Heart right ventricle (tissue), 16 donors: ENCODE data around the gene RASSF8. TPM values are rescaled to one million over a fixed set of nuclear protein-coding genes. Genes with fewer than 3 reads are reported as not detected.

Source experiments
- ATAC-seq, 8 donors: fragments of 200-7000 bp; cut with Tn5 transposase; one replicate each; pipeline ENCODE4 v1.9.1; 2020; ENCODE audit warnings: mild to moderate bottlenecking in 8 of 8, moderate library complexity in 8 of 8, moderate number of reproducible peaks in 1 of 8
- DNase-seq, 2 donors: peaks; one replicate each; pipeline ENCODE4 v3.0.0-alpha.2; 2020
- H3K27ac ChIP-seq, 10 donors: fragments of 200-600 bp; sonication (generic) in 2 of 10; one replicate each; pipeline versions ENCODE4 v1.5.0 to v1.8.0; 2020 to 2022; ENCODE audit warnings: mild to moderate bottlenecking in 3 of 10
- H3K27me3 ChIP-seq, 7 donors: fragments of 200-600 bp; one replicate each; pipeline ENCODE4 v1.8.0; 2021 to 2022; ENCODE audit warnings: mild to moderate bottlenecking in 2 of 7
- H3K36me3 ChIP-seq, 9 donors: fragments of 200-600 bp; sonication (generic) in 1 of 9; one replicate each; pipeline versions ENCODE4 v1.5.0 to v1.8.0; 2020 to 2022; ENCODE audit warnings: mild to moderate bottlenecking in 2 of 9
- H3K4me1 ChIP-seq, 9 donors: fragments of 200-600 bp; sonication (generic) in 1 of 9; one replicate each; pipeline versions ENCODE4 v1.5.0 to v1.8.0; 2020 to 2022; ENCODE audit warnings: mild to moderate bottlenecking in 4 of 9
- H3K4me3 ChIP-seq, 10 donors: fragments of 200-600 bp; sonication (generic) in 2 of 10; one replicate each; pipeline versions ENCODE4 v1.5.0 to v1.8.0; 2020 to 2022; ENCODE audit warnings: mild to moderate bottlenecking in 7 of 10, moderate library complexity in 2 of 10
- H3K9me3 ChIP-seq, 11 donors: fragments of 200-600 bp in 10 of 11; sonication (generic) in 2 of 11; one replicate each; pipeline versions ENCODE4 v1.5.0 to v1.8.0; 2013 to 2022; ENCODE audit warnings: mild to moderate bottlenecking in 2 of 11, control low read depth in 1 of 11, moderate library complexity in 1 of 11
- WGBS, 2 donors: extraction: QIAGEN DNeasy Blood & Tissue Kit; methylation state at CpG; one replicate each; pipeline ENCODE4 v1.1.7; 2013; ENCODE audit warnings: inconsistent platforms in 1 of 2; 5-methylcytosine and 5-hydroxymethylcytosine counted together
- intact Hi-C, 10 donors: fragments of 100-400 bp; cut with DNase I; formaldehyde crosslinking; loops; one replicate each; pipeline versions ENCODE4 v1.11.1 to v1.14.2; 2022
- polyA plus RNA-seq, 2 donors: library from polyadenylated mRNA; stranded (reverse); fragments of 200-250 nt; gene quantifications; one replicate each; pipeline ENCODE4 v1.2.3, GENCODE V29; 2013
- total RNA-seq, 10 donors: library from RNA; stranded (reverse); fragmentation: NEBNext Ultra II Directional in 3 of 10; extraction: Animal tissue kit (Norgen Biotek cat#: 25700) in 3 of 10; gene quantifications; one replicate each; pipeline versions ENCODE4 v1.2.1 to v1.2.4, GENCODE V29; 2021 to 2023
- TF ChIP-seq, protein P1 (sequence below), 9 donors: fragments of 200-600 bp; sonication (generic) in 2 of 9; IDR thresholded peaks; one replicate each; pipeline versions ENCODE4 v1.5.0 to v1.8.0; 2021 to 2022; ENCODE audit warnings: antibody characterized with exemption in 9 of 9, mild to moderate bottlenecking in 5 of 9, moderate library complexity in 1 of 9
- donor health status: Arrhythmogenic right ventricular cardiomyopathy.
- donor health status: ischemic (EF 13 %, LVEDD 7.1; RV severe dilation, severe dysfunction).
- donor health status: healthy with polysubstance abuse.
- donor health status: DM: no; HTN: yes; CAD: no.
- donor health status: DM: no; HTN: no; CAD: no.
- donor health status: ischemic (EF 25% LVEDD 6.9; RV normal size, moderate dysfunction).
- donor health status: ischemic (EF 25% LVEDD 5.7; RV mildly dilated, moderate dysfunction).
- donor health status: healthy.
- donor health status: DM: yes; HTN: yes; CAD: no.
- donor health status: Ischemic cardiomyopathy.
- donor health status: ischemic (EF 35%, LVEDD 5.7; RV mildly dilated, moderate dysfunction).
- donor health status: nonischemic (EF 11% LVEDD 7.7; RV severe dilation, severe dysfunction).
- donor health status: DM: yes; HTN: yes; CAD: no.
- donor health status: PGD.
- donor health status: ischemic (EF 29% LVEDD 5.4; RV normal size, mild dysfunction).
- donor health status: nonischemic (EF 23%, LVEDD 6.1; RV moderate dilation, normal function).

Gene RASSF8
- total and polyA plus RNA-seq, 12 donors: 5.7 to 43.9 (median 28.9) TPM

DNA sequence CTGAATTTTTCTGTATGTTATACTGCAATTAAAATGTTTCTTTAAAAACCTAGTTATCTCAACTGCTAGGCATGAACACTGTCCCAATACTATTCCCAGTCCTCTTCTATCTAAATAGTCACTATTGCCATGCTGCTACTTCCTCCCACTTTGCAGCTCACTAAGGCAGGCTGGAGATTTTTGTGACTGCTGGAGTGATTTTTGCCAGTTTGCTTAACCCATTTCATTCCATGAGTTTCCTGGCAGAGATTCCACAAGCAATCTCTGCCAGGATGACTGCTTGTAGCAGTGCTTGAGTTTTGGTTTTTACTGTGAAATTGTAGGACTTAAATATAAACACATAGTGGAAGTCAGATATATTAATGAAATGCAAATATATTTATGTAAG lies 85.5 kb downstream of the RASSF8 start:
- intact Hi-C loops: no loop called here
- Histone ChIP-seq H3K4me1 (peaks cover 0 to 55% (median 21%) of the 10 kb centered on the region in 9 donors), H3K4me3 (no peak overlapping the region), H3K27ac (no peak overlapping the region), H3K36me3 (no peaks in the 10 kb centered on the region), H3K9me3 (no peaks in the 10 kb centered on the region), H3K27me3 (no peaks in the 10 kb centered on the region)
- no peak for DNase-seq
- TF ChIP-seq, protein P1, sequence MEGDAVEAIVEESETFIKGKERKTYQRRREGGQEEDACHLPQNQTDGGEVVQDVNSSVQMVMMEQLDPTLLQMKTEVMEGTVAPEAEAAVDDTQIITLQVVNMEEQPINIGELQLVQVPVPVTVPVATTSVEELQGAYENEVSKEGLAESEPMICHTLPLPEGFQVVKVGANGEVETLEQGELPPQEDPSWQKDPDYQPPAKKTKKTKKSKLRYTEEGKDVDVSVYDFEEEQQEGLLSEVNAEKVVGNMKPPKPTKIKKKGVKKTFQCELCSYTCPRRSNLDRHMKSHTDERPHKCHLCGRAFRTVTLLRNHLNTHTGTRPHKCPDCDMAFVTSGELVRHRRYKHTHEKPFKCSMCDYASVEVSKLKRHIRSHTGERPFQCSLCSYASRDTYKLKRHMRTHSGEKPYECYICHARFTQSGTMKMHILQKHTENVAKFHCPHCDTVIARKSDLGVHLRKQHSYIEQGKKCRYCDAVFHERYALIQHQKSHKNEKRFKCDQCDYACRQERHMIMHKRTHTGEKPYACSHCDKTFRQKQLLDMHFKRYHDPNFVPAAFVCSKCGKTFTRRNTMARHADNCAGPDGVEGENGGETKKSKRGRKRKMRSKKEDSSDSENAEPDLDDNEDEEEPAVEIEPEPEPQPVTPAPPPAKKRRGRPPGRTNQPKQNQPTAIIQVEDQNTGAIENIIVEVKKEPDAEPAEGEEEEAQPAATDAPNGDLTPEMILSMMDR (IDR thresholded peaks at IDR 0.05): no peak
- no peak for ATAC-seq

DNA sequence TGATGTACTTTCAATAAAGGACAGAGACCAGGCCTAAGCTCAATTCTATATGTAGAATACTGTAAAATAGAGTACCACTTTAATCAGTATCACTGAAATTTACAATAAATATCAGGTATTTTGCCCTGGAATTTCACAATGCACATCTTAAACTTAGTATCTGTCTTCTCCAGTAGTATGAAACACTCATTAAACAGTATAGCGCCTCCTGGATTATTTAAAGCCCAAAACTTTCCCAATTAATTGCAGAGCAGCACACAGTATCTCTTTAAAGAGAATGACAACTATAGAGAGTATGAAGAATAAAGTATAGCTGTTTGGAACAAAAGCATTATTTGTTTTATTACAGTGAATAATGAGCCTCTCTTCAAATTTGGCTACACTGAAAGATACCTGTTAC lies 86.1 kb downstream of the RASSF8 start:
- DNase-seq: no peak
- Histone ChIP-seq H3K4me3 (no peak overlapping the region), H3K27me3 (no peaks in the 10 kb centered on the region), H3K4me1 (peaks cover 0 to 55% (median 21%) of the 10 kb centered on the region in 9 donors), H3K9me3 (no peaks in the 10 kb centered on the region), H3K27ac (no peak overlapping the region), H3K36me3 (no peaks in the 10 kb centered on the region)
- intact Hi-C loops: no loop called here
- TF ChIP-seq, protein P1 (IDR thresholded peaks at IDR 0.05): no peak
- no peak for ATAC-seq
- 89 to 93% methylated on average over 1 of the region's 1 CpG for WGBS, 2 donors

DNA sequence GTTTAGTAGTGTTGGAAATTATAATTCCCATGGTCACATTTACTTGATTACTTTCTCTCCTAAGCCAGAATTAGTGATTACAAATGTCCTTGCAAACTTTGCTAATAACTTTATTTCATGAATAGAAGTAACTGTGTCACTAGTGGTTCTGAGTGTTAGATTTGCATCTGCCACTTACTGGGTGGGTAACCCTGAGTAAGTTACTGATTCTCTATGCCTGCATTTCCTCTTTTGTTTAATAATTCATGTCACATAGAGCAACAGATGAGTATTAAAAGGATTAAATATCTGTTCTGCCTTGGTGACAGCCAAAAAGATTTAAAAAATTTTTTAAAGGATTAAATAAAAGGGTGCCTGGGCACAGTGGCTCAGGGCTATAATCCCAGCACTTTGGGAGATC lies 87.7 kb downstream of the RASSF8 start:
- H3K4me1 ChIP-seq: peaks cover 0 to 55% (median 16%) of the 10 kb centered on the region in 9 donors
- intact Hi-C loops: no loop called here

DNA sequence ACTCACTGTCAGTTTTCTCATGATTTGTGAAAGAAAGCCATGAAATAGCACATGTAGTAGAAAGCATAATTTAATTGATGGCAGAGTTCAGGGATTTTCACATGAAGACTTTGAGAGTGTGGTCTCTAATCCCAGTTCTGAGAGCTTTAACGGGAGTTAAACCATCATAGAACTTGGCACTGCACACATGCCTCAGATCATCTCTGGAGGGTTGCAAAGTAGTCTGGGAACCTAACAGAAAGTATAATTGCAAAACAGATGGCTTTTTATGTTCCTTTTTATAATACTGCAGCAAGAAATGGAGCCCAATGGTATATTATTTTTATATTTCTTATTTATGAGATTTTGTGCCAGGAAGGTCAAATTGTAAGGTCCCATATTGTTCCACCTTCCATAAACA lies 88.4 kb downstream of the RASSF8 start:
- 53 to 54% methylated on average over 1 of the region's 1 CpG for WGBS, 2 donors
- Histone ChIP-seq H3K27ac (no peak overlapping the region), H3K4me3 (no peak overlapping the region), H3K27me3 (no peaks in the 10 kb centered on the region), H3K4me1 (peaks cover 0 to 54% (median 16%) of the 10 kb centered on the region in 9 donors), H3K36me3 (no peaks in the 10 kb centered on the region), H3K9me3 (no peaks in the 10 kb centered on the region)
- DNase-seq: no peak
- intact Hi-C loops: no loop called here
- TF ChIP-seq, protein P1 (IDR thresholded peaks at IDR 0.05): no peak
- ATAC-seq: no peak

More for the DNA sequence above, 87.7 kb downstream of the RASSF8 start:
- Histone ChIP-seq H3K27ac (no peak overlapping the region), H3K9me3 (no peaks in the 10 kb centered on the region), H3K27me3 (no peaks in the 10 kb centered on the region), H3K4me3 (no peak overlapping the region), H3K36me3 (no peaks in the 10 kb centered on the region)
- TF ChIP-seq, protein P1 (IDR thresholded peaks at IDR 0.05): no peak
- DNase-seq (no peak), ATAC-seq (no peak)
